ENCODE data around the gene POLK. TPM values are rescaled to one million over a fixed set of nuclear protein-coding genes. Genes with fewer than 3 reads are reported as not detected.

Gene POLK
- total and polyA plus RNA-seq, 7 donors, result 4.9 to 29.9 (median 18.9) TPM

GRCh38 chr5:75632321-75632720 is 120.6 kb downstream of the POLK start:
- Histone ChIP-seq H3K27me3 (ENCODE audit: insufficient read depth in 3 of 3, low read length in 2 of 3) (no peaks in the 10 kb centered on the region), H3K4me1 (no peaks in the 10 kb centered on the region), H3K9me3 (no peaks in the 10 kb centered on the region), H3K4me3 (no peak overlapping the region), H3K36me3 (ENCODE audit: insufficient read depth in 1 of 2, low read depth in 1 of 2) (no peaks in the 10 kb centered on the region), H3K27ac (no peak overlapping the region)
- no peak for DNase-seq
- WGBS, 3 donors, result 93 to 97% (median 94%) methylated on average over 1 of the region's 1 CpG
- TF ChIP-seq, protein P1, sequence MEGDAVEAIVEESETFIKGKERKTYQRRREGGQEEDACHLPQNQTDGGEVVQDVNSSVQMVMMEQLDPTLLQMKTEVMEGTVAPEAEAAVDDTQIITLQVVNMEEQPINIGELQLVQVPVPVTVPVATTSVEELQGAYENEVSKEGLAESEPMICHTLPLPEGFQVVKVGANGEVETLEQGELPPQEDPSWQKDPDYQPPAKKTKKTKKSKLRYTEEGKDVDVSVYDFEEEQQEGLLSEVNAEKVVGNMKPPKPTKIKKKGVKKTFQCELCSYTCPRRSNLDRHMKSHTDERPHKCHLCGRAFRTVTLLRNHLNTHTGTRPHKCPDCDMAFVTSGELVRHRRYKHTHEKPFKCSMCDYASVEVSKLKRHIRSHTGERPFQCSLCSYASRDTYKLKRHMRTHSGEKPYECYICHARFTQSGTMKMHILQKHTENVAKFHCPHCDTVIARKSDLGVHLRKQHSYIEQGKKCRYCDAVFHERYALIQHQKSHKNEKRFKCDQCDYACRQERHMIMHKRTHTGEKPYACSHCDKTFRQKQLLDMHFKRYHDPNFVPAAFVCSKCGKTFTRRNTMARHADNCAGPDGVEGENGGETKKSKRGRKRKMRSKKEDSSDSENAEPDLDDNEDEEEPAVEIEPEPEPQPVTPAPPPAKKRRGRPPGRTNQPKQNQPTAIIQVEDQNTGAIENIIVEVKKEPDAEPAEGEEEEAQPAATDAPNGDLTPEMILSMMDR (IDR thresholded peaks at IDR 0.05), result no peak
- intact Hi-C loops (cut with DNase I), result no loop called here
- no peak for ATAC-seq

DNA sequence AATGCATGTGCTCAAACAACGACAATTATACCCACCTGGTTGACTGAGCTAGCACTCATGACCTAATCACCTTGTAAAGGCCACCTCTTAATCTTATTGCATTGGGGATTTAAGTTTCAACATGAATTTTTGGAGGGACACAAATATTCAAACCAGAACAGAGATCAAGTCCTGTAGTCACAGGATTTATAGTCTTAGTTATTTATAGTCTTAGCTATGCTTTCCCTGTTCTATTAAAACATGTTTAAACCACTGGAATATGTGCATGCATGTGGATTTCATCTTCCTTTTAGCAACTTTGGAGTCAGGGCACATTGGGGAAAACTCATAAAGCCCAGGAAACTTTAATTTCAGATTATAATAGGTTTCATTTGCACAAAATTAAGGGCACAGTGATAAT is 126.3 kb downstream of the POLK start:
- TF ChIP-seq, protein P1 (IDR thresholded peaks at IDR 0.05), result no peak

DNA sequence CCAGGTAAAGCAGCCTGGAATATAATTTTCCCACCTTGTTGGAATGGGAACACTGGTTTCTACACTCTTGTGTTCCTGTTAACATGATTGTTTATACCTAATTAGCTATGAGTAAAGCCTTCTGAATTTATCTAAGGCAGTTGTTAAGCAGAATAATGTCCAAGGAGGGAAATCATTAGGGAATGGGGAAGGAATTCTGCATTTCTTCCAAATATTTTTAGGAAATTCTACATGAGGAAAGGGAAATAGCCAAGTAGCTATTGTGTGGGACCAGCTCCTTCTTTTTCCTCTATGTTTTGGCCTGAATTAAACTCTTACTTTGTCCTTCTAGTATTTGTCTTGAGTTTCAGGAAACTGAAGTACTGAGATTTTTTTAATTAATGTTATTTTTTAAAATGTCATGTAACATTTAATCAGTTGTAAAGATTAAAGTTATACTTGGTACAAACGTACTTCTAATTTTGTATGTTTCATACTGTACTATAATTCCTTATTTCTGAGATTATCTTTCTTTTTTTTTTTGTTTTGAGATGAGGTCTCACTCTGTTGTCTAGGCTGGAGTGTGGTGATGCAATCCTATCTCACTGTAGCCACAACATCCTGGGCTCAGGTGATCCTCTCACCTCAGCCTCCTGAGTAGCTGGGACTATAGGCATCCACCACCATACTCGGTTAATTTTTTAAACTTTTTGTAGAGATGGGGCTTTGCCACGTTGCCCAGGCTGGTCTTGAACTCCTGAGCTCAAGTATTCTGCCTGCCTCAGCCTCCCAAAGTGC is 128.0 kb downstream of the POLK start:
- TF ChIP-seq, protein P1 (IDR thresholded peaks at IDR 0.05), result no peak
- 70 to 80% (median 75%) methylated on average over 3 of the region's 3 CpGs for WGBS, 3 donors
- no peaks in the 10 kb centered on the region for H3K4me1 ChIP-seq
- H3K9me3 ChIP-seq, result peaks cover 9% of the 10 kb centered on the region
- ATAC-seq (no peak), DNase-seq (no peak)
- H3K4me3 ChIP-seq, result no peak overlapping the region
- no peaks in the 10 kb centered on the region for H3K27me3 ChIP-seq (ENCODE audit: insufficient read depth in 3 of 3, low read length in 2 of 3)
- intact Hi-C loops (cut with DNase I), result no loop called here
- H3K27ac ChIP-seq, result no peak overlapping the region
- no peaks in the 10 kb centered on the region for H3K36me3 ChIP-seq (ENCODE audit: insufficient read depth in 1 of 2, low read depth in 1 of 2)

More for the DNA sequence above, 126.3 kb downstream of the POLK start:
- Histone ChIP-seq H3K27ac (no peak overlapping the region), H3K9me3 (peaks cover 9% of the 10 kb centered on the region), H3K36me3 (ENCODE audit: insufficient read depth in 1 of 2, low read depth in 1 of 2) (no peaks in the 10 kb centered on the region), H3K4me3 (no peak overlapping the region), H3K4me1 (no peaks in the 10 kb centered on the region), H3K27me3 (ENCODE audit: insufficient read depth in 3 of 3, low read length in 2 of 3) (no peaks in the 10 kb centered on the region)
- DNase-seq (no peak), ATAC-seq (no peak)
- intact Hi-C loops (cut with DNase I), result no loop called here
- WGBS, 3 donors, result 32 to 56% (median 40%) methylated on average over 1 of the region's 1 CpG

DNA sequence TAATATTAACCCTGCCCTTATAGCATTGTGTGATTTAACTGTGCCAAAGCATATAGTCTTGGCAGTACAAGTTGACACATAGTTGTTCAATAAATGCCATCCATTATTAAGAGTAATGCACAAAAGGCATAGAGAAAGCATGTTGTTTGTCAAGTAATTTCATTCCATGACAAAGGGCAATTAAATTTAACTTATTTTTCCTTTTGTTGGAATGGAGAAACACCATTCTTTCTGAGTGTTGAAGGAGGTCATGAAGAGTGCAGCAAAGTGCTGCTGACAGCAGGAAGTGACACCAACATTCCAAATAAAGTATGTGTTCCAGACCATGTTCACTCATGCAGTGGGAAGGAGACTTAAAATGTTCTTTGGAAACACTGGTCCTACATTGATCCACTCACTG is 128.7 kb downstream of the POLK start:
- Histone ChIP-seq H3K4me3 (no peak overlapping the region), H3K27ac (no peak overlapping the region), H3K27me3 (ENCODE audit: insufficient read depth in 3 of 3, low read length in 2 of 3) (no peaks in the 10 kb centered on the region), H3K4me1 (no peaks in the 10 kb centered on the region), H3K9me3 (peaks cover 9% of the 10 kb centered on the region), H3K36me3 (ENCODE audit: insufficient read depth in 1 of 2, low read depth in 1 of 2) (no peaks in the 10 kb centered on the region)
- TF ChIP-seq, protein P1 (IDR thresholded peaks at IDR 0.05), result no peak
- no peak for ATAC-seq
- no peak for DNase-seq
- intact Hi-C loops (cut with DNase I), result no loop called here

DNA sequence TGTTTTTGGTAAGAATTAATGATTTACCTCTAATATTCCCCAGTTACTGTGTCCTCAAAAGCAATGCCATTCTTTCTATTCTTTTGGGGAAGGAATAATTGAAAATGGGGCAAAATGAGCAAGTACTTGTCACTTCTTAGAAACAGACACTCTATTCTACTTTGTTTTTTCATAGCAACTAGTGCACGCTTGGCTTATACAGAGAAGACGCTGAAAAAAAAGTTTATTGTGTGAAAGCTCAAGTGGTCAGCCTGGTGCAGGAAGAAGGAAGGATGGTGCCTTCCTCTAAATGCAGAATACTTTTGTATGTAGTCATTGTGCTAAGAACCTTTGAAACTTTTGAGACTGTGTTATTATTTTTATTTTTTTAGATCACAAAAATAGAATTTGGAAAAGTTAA is 129.1 kb downstream of the POLK start:
- intact Hi-C loops (cut with DNase I), result no loop called here

More for the DNA sequence above, 129.1 kb downstream of the POLK start:
- Histone ChIP-seq H3K4me3 (no peak overlapping the region), H3K36me3 (ENCODE audit: insufficient read depth in 1 of 2, low read depth in 1 of 2) (no peaks in the 10 kb centered on the region), H3K27me3 (ENCODE audit: insufficient read depth in 3 of 3, low read length in 2 of 3) (no peaks in the 10 kb centered on the region), H3K4me1 (no peaks in the 10 kb centered on the region), H3K27ac (no peak overlapping the region), H3K9me3 (peaks cover 9% of the 10 kb centered on the region)
- ATAC-seq (no peak), DNase-seq (no peak)
- WGBS, 3 donors, result 67 to 77% (median 75%) methylated on average over 2 of the region's 2 CpGs
- TF ChIP-seq, protein P1 (IDR thresholded peaks at IDR 0.05), result no peak
